ENCODE results near the gene RNF223.

DNA sequence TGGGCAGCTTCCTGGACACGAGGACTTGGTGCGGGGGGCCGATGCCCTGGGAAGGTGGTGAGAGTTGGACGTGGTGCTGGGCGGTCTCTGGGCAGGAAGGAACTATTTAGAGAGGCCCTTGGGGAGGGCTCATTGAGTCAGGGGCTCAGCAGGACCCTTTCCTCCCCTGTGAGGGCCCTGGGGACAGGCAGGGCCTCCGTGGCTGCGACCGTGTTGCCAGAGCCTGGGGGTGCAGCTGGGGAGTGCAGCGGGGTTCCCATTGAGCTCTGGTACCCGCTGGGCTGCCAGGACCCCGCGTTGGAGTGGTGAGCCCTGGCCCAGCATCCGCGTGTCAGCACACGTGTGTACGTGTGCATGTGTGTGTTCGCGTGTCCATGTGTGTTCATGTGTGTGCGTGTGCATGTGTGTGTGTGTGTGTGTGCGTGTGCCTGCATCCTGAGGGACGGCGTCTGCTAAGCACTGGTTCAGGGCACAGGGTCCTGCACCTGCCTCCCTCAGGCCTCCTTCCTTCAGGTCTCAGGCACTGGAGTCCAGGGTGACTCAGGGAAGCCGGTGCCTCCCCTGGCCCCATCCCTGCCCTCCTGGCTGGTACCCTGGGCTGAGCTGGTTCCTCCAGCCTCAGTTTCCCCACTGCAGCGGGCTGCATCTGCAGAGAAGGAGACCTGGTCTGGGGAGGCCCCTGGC is 10.7 kb downstream of the RNF223 start:
- TF ChIP-seq, protein P1, sequence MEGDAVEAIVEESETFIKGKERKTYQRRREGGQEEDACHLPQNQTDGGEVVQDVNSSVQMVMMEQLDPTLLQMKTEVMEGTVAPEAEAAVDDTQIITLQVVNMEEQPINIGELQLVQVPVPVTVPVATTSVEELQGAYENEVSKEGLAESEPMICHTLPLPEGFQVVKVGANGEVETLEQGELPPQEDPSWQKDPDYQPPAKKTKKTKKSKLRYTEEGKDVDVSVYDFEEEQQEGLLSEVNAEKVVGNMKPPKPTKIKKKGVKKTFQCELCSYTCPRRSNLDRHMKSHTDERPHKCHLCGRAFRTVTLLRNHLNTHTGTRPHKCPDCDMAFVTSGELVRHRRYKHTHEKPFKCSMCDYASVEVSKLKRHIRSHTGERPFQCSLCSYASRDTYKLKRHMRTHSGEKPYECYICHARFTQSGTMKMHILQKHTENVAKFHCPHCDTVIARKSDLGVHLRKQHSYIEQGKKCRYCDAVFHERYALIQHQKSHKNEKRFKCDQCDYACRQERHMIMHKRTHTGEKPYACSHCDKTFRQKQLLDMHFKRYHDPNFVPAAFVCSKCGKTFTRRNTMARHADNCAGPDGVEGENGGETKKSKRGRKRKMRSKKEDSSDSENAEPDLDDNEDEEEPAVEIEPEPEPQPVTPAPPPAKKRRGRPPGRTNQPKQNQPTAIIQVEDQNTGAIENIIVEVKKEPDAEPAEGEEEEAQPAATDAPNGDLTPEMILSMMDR (IDR thresholded peaks at IDR 0.05; ENCODE audit: low read length) = no peak
- TF ChIP-seq EZH2 (optimal IDR thresholded peaks at IDR 0.05; ENCODE audit: low read depth, low read length) = no peak

Measured in MM.1S (cell line).